GM12872 (cell line): Measurements from ENCODE around the gene COL4A1.

Experiments used
- TF ChIP-seq, protein P1 (sequence below): IDR thresholded peaks from 3 replicates; pipeline ENCODE4 v1.5.1; 2011; ENCODE audit warnings: low read depth, mild to moderate bottlenecking, low read length, moderate library complexity; ENCODE audit not compliant: insufficient read depth

COL4A1 gene

DNA sequence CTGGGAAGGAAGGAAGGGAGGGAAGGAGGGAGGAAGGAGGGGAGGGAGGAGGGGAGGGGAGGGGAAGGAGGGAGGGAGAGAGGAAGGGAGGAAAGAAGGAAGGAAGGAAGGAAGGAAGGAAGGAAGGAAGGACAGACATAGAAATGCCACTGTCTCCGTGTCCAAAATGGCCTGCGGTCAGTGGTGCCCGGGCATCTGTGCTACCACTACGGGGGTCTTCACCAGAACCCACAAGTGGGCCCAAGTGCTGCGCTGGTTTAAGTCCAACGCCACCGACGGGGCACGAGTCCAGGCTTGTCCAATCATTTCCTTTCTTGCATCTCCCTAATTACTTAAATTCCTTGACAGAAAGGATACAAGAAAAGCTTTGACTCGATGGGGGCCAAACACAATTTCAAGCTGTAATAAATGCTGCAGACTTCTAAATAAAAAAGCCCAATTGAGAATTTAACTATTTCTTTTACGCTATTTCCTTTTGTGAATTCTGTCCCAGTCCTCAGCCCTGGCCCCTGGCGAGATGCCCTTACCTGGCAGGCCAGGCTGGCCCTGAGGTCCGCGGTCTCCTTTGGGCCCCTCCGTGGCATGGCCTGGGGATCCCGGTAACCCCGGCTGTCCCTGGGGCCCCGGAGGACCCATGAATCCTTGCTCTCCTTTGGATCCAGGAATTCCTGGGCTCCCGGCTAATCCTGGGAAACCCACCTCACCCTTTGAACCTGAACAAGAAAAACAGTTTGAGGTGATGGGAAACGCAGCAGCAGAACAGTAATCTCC lies 136.8 kb downstream of the COL4A1 start:
- TF ChIP-seq, protein P1, sequence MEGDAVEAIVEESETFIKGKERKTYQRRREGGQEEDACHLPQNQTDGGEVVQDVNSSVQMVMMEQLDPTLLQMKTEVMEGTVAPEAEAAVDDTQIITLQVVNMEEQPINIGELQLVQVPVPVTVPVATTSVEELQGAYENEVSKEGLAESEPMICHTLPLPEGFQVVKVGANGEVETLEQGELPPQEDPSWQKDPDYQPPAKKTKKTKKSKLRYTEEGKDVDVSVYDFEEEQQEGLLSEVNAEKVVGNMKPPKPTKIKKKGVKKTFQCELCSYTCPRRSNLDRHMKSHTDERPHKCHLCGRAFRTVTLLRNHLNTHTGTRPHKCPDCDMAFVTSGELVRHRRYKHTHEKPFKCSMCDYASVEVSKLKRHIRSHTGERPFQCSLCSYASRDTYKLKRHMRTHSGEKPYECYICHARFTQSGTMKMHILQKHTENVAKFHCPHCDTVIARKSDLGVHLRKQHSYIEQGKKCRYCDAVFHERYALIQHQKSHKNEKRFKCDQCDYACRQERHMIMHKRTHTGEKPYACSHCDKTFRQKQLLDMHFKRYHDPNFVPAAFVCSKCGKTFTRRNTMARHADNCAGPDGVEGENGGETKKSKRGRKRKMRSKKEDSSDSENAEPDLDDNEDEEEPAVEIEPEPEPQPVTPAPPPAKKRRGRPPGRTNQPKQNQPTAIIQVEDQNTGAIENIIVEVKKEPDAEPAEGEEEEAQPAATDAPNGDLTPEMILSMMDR, result no peak

DNA sequence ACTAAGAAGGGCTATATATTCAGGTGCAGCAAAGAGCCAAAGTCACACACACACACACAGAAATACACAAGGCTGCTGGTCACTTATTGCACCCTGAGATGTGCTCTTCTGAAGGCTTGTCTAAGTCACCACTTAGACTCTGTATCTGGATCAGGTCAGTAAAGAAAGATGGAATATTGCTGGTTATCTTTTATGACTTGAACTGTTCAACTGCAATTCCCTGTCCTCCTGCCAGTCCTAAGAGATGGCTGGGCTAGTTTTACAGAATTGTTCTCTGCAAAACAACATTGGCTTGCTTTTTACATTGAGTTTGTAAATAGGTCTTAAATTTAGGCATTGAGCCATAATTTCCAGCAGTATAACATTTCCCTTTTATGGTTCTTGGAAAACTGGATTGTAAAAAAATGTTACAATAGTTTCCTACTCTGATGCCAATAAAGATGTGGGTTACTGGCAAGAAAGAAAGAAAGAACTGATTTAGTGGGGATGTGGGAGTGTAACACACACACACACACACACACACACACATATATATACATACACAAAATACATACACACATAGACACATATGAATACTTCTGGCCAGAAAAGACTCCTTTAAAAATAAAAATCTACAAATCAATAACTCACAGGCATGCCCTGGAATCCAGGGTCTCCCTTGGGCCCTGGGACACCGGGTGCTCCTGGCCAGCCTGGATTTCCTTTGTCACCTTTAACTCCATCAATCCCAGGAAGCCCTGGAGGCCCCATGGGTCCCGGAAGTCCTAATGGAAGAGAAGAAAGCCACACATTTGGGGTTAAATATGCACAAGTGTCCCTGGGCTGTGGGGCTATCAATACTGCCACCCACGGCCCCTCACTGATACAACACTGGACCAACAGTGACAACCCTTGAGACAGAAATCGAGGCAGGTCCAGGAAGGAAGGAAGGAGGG lies 137.7 kb downstream of the COL4A1 start:
- TF ChIP-seq, protein P1, result no peak

DNA sequence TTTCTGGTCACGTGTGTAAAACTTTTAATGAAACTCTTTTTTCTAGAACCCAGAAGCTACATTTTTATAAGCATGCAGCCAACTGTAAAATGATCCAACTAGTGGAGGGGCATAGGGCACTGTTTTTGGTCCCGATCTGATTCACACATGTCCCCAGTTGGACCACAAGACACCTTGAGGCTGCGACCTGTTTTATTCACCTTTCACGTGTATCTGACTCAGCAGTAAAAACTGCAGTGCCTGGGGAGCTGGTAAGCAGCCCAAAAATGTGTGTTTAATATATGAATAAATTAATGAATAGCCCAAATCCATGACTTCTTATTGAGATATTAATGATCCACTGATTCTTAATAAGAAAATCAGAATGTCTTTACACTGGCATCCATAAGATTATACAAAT lies 140.4 kb downstream of the COL4A1 start:
- TF ChIP-seq, protein P1, result no peak

DNA sequence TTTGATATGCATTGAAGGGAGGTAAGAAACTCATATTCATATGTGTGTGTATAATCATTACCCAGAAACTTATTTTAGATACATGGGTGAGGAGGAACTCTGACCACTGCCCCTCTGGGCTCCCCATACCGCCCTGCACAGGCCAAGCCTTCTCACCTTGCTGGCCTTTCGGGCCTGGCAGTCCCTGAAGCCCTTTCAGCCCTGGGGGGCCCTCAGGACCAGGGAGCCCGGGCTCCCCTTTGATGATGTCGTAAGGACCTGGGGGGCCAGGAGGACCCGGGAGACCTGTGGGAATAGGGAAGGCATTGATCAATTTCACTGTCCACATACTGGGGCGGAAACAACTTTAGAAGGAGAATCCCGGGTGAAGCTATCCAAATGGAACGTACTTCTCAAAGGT lies 142.3 kb downstream of the COL4A1 start:
- TF ChIP-seq, protein P1, result no peak

DNA sequence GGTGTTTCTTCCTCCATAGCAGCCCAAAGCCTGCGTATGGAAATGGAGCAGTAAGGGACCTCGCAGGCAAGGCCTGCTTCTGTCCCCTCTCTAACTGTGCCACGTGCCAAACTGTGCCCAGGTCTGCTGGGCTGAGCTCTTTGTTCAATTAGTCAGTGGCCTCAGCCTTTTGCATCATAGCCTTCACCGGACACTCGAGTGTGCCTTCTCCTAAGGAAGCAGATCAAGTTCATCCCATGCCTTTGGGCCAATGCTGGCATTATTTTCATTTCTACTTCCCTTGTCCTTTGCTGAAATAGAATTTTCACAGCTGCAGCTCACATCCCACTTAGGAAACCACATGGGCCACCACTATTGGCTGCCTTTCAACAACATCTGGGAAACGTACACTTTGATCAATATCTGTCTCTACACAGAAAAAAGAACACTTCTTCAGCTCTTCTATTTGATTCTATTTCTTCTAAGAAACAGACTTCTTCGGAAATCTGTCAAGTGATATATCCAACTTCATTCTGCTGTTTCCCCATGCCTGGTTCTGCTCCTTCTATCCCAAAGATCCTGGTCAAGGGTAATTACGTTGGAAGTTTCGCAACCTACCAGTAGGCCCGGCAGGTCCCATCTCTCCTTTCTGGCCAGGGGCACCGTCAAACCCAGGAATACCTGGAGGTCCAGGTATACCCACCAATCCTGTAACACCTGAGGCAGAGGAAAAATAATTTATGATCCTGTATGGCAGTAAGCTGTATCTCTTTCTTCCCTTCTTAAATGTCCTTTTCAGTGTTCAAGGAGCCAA lies 143.9 kb downstream of the COL4A1 start:
- TF ChIP-seq, protein P1, result no peak

DNA sequence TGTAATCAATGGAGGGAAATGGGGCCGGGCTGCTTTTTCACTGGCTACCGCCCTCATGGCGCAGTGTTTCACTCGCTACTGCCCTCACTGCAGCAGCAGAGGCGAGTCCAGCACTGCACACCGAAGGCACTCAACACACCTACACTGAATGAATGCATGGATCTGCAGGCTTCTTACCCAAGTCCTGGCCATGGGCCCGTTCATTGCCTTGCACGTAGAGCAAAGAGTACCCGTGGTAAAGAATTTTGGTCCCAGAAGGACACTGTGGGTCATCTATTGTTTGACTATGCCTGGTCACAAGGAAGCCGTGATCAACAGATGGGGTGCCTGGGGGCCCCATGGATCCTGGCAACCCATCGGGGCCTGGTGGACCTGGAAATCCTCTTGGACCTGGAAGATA lies 144.9 kb downstream of the COL4A1 start:
- TF ChIP-seq, protein P1, result no peak
